Left renal cortex interstitium (tissue), 4 donors: ENCODE data around the gene ANKRD27. TPM values are rescaled to one million over a fixed set of nuclear protein-coding genes. Genes with fewer than 3 reads are reported as not detected.

Source experiments
- DNase-seq, 4 donors: peaks; one replicate each; pipeline ENCODE4 v3.0.0-alpha.2; 2013; ENCODE audit warnings: low read depth in 4 of 4, low spot score in 2 of 4, missing footprints in 1 of 4
- polyA plus RNA-seq, 4 donors: library from polyadenylated mRNA; unstranded; fragments of 120-200 nt; gene quantifications; one replicate each; pipeline ENCODE4 v1.2.1, GENCODE V29; 2013; ENCODE audit not compliant: insufficient read length in 4 of 4

ANKRD27 gene
- polyA plus RNA-seq, 4 donors, result 15.1 to 20.9 (median 19.3) TPM

DNA sequence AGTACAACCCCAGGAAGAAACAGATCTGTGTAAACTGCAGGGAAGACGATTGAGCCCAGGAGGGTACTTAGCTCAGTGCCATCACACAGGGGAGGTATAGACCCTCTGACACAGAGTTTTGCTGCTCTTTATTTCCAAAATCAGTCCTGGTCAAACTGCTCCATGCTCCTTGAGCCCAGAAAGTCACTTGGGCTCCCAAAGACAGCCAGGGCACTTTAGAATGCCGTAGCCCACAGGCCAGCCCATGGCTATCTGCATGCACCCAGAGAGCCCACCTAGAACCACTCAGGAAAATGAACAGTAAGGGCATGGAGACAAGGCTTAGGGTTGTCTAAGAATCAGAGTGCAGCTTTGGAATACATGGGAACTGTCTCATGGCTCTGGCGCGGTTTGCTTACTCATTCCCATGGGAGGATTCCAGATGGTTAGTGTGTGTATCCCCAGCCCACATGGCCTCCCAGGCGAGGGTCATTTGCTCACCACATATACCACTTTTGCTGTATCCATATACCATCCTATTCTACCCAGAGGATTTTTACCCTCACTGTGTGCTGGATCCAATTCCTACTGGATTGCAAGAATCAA, 108.6 kb downstream of the ANKRD27 start:
- DNase-seq, result no peak

DNA sequence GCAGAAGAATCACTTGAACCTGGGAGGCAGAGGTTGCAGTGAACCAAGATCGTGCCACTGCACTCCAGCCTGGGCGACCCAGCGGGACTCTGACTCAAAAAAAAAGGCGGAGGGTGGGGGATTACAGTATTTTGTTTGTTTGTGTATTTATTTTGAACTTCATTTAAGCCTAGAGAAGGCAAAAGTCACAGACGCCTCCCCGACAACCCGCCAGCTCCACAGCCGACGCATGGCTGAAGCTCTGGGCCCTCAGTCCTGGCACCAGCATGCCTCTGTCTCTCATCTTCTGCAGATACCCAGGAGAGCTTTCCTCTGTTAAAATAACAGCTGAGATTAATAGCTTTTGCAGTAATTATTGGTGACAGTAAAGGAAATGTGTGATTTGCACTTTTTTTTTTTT, 111.2 kb downstream of the ANKRD27 start:
- no peak for DNase-seq

DNA sequence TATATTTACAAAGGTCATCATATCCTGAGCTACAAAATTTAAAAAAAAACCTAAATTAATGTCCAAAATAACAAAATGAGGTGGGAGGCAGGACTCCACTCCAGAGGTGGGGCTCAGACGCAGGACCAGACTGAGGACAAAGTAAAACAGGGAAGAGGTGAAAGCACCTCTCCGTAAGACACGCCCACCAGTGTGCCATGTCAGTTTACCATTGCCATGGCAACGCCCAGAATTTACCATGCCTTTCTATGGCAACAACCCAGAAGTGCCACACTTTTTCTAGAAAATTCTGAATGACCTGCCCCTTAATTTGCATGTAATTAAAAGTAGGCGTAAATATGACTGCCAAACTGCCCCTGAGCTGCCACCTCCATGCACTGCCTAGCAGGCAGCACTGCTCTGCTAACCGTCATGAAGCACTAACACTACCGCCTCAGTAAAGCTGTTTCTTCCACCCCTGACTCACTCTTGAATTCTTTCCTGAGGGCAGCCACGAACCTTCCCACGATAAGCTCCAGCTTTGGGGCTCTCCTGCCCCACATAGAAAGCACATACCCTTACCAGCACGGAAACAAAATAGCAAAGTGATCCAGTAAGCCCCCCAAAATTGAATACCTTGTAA, 116.3 kb downstream of the ANKRD27 start:
- DNase-seq, result no peak

DNA sequence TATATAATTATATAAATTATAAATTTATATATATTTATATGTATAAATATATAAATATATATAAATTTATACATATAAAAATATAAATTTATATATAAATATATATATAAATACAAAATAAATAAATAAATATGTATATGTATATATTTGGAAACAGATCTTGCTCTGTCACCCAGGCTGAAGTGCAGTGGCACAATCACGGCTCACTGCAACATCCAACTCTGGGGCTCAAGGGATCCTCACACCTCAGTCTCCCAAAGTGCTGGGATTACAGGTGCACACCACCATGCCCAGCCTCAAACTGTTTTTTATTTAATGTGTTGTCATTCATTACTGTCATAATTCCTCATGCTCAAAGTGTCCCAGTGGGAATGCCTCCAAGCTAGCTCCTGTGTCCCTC, 119.2 kb downstream of the ANKRD27 start:
- no peak for DNase-seq

DNA sequence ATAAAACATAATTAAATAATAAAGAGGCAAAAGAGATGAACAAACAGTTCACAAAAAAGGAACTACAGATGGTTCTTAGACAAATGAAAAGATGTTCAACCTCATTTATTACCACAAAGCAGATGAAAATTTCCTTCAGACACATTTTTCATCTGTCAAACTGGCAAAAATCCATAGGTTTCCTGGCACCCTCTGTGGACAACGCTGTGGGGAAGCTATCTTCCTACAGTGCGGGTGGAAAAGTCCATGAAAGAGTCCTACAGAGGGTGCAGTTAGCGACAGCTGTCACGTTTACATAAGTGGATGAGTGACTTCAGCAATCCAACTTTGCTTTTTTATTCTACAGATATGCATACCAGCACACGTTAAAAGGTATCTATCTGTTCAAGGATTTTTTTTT, 124.3 kb downstream of the ANKRD27 start:
- no peak for DNase-seq

Other genes with a start within 250 kb of the ANKRD27 start
- gene PDCD5, start 94.0 kb downstream of the ANKRD27 start, polyA plus RNA-seq, result 100 to 1,000 TPM; 112 to 132 (median 116) TPM
- under 1 TPM; 0.16 to 0.38 (median 0.30) TPM for gene RGS9BP, start 668 bp upstream of the ANKRD27 start, polyA plus RNA-seq
- gene NUDT19, start 16.6 kb upstream of the ANKRD27 start, polyA plus RNA-seq, result 10 to 100 TPM; 11.4 to 12.2 (median 12.1) TPM
- gene TDRD12, start 44.6 kb upstream of the ANKRD27 start, polyA plus RNA-seq, result 1 to 10 TPM in 1 of 4 donors, under 1 TPM in 3; 0.11 to 1.2 (median 0.67) TPM
- 10 to 100 TPM; 12.7 to 15.1 (median 14.8) TPM for gene SLC7A9, start 194.6 kb upstream of the ANKRD27 start, polyA plus RNA-seq